Right lobe of liver (tissue), 4 donors: ENCODE measurements around the gene MYO1D.

ENCODE experiments used
- POLR2A ChIP-seq: fragments of 450-650 bp; IDR thresholded peaks from one replicate; pipeline ENCODE4 v1.6.1; 2017; ENCODE audit warnings: antibody characterized with exemption, mild to moderate bottlenecking
- TF ChIP-seq, protein P1 (sequence below), 4 donors: fragments of 200-600 bp in 3 of 4; fragments of 450-650 bp in 1 of 4; IDR thresholded peaks; one replicate each; pipeline versions ENCODE4 v1.5.1 to v1.8.0; 2016 to 2022; ENCODE audit warnings: antibody characterized with exemption in 4 of 4, mild to moderate bottlenecking in 2 of 4
- donor health status: DM: no; HTN: no; CAD: no.
- donor health status: DM: no; HTN: no; CAD: no.
- donor health status: DM: no; HTN: yes; CAD: no.

DNA sequence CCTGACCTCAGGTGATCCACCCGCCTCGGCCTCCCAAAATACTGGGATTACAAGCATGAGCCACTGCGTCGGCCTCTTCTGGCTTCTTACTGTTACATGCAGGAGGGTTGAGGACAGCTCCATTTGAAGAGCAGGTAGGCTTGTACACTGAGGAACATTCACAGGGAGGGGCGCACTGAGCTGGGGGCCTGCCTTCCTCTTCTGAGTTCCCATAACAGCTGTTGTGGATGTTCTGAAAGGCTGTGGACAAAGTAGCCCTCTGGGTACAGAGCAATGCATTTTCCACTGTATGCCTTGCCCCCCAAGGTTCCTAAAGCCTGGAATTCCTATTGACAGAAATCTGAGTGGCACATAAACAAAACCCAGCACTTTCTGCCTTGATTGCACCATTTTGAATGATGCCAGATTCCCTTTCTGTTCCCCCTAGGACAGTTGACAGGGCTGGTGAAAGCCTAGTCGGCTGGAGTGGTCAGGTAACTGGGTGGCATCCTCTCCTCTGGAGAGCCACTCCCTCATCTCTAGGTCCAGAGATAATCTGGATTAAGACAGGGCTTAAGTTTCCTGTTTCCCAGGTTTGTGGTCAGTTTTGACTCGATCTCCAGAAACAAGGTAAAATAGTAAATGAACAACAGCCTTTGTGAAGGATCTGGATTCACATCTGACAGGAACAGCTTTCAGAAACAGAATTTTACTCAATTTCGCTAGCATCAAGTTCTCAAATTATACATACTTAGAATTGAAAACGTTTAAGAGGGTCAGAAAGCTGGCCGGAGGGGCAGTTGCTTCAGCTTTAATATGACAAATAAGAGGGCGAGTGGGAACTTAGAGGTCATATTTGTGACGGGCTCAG, 391.4 kb downstream of the MYO1D start:
- TF ChIP-seq, protein P1, sequence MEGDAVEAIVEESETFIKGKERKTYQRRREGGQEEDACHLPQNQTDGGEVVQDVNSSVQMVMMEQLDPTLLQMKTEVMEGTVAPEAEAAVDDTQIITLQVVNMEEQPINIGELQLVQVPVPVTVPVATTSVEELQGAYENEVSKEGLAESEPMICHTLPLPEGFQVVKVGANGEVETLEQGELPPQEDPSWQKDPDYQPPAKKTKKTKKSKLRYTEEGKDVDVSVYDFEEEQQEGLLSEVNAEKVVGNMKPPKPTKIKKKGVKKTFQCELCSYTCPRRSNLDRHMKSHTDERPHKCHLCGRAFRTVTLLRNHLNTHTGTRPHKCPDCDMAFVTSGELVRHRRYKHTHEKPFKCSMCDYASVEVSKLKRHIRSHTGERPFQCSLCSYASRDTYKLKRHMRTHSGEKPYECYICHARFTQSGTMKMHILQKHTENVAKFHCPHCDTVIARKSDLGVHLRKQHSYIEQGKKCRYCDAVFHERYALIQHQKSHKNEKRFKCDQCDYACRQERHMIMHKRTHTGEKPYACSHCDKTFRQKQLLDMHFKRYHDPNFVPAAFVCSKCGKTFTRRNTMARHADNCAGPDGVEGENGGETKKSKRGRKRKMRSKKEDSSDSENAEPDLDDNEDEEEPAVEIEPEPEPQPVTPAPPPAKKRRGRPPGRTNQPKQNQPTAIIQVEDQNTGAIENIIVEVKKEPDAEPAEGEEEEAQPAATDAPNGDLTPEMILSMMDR (IDR thresholded peaks at IDR 0.05), result no peak
- no peak for TF ChIP-seq POLR2A
